C4-2B (cell line): Measurements from ENCODE around the gene LRRC15.

Source experiments
- H3K27ac ChIP-seq: fragments of 450-650 bp; 2 replicates; pipeline ENCODE4 v1.5.1; 2017
- CTCF ChIP-seq: fragments of 450-650 bp; conservative IDR thresholded peaks from 2 replicates; pipeline ENCODE4 v1.5.1; 2017; ENCODE audit warnings: mild to moderate bottlenecking
- ZFX ChIP-seq: fragments of 450-650 bp; IDR thresholded peaks from 2 replicates; pipeline ENCODE4 v1.6.1; 2017

Gene LRRC15

GRCh38 chr3:194369522-194370279, at the start of gene LRRC15:
Gene LRRC15 (minus strand): TSS chr3:194369743. CDS start chr3:194361043, 8,700 bp downstream.
- H3K27ac ChIP-seq = no peak within 1 kb of the TSS
- TF ChIP-seq ZFX (no peak), CTCF (no peak)

GRCh38 chr3:194418671-194419070, 49.1 kb upstream of the LRRC15 start:
- TF ChIP-seq CTCF (no peak), ZFX (no peak)
- H3K27ac ChIP-seq = no peak overlapping the region

- TF ChIP-seq ZFX (no peak), CTCF (no peak)
- no peak overlapping the region for H3K27ac ChIP-seq
Observed at GRCh38 chr3:194407423-194407822, 37.9 kb upstream of the LRRC15 start.

- no peak overlapping the region for H3K27ac ChIP-seq
- TF ChIP-seq CTCF (no peak), ZFX (no peak)
Observed at GRCh38 chr3:194405766-194406165, 36.2 kb upstream of the LRRC15 start.

GRCh38 chr3:194404365-194405140, 35.0 kb upstream of the LRRC15 start:
- no peak overlapping the region for H3K27ac ChIP-seq
- TF ChIP-seq ZFX = no peak
- TF ChIP-seq CTCF = peak; percentile 92

GRCh38 chr3:194401868-194402329, 32.4 kb upstream of the LRRC15 start:
- no peak for TF ChIP-seq ZFX
- no peak for TF ChIP-seq CTCF
- no peak overlapping the region for H3K27ac ChIP-seq

GRCh38 chr3:194401346-194401745, 31.8 kb upstream of the LRRC15 start:
- H3K27ac ChIP-seq = no peak overlapping the region
- TF ChIP-seq ZFX = no peak
- no peak for TF ChIP-seq CTCF
